Head of caudate nucleus (tissue), 42 donors: ENCODE results near the gene ZSCAN5C.
A peak's percentile ranks its signal among the peaks of the same experiment; 100 is the strongest.
"Not testable (repeated sequence)": the region's sequence is repeated elsewhere in the genome, so short reads cannot be mapped to it uniquely, and the experiment has no call there.

ENCODE experiments used
- DNase-seq, 42 donors: peaks; one replicate each; pipeline versions ENCODE4 v3.0.0 to v3.0.0-alpha.2; 2020 to 2021; ENCODE audit warnings: mixed read lengths in 7 of 42
- intact Hi-C: fragments of 100-400 bp; cut with DNase I; formaldehyde crosslinking; loops from one replicate; pipeline ENCODE4 v1.15.0; 2022

The ZSCAN5C gene

GRCh38 chr19:56201973-56202372 is at the start of gene ZSCAN5C:
TSS of gene ZSCAN5C (plus strand) at chr19:56202273. CDS start at chr19:56205914, 3,641 bp downstream.
- no peak for DNase-seq
- intact Hi-C loops = no loop called here

GRCh38 chr19:56152644-56153043 is 49.4 kb upstream of the ZSCAN5C start:
- intact Hi-C loops = no loop called here

GRCh38 chr19:56153507-56153906 is 48.6 kb upstream of the ZSCAN5C start:
- DNase-seq = no peak
- intact Hi-C loops = no loop called here

More at GRCh38 chr19:56152644-56153043, 49.4 kb upstream of the ZSCAN5C start:
- DNase-seq = no peak

- intact Hi-C loops = no loop called here
- DNase-seq = peak in 24 of 42 donors; percentile 13 to 64 (median 44)
These were observed 46.9 kb upstream of the ZSCAN5C start for GRCh38 chr19:56155124-56155687.

- no peak for DNase-seq
- intact Hi-C loops = no loop called here
These were observed 45.3 kb upstream of the ZSCAN5C start for GRCh38 chr19:56156768-56157167.

GRCh38 chr19:56158170-56158757 is 43.8 kb upstream of the ZSCAN5C start:
- no peak for DNase-seq
- intact Hi-C loops = no loop called here

- DNase-seq = no peak
- intact Hi-C loops = no loop called here
These were observed 43.0 kb upstream of the ZSCAN5C start for GRCh38 chr19:56159009-56159559.

- no peak for DNase-seq
- intact Hi-C loops = no loop called here
These were observed 42.3 kb upstream of the ZSCAN5C start for GRCh38 chr19:56159622-56160271.

GRCh38 chr19:56161534-56161933 is 40.5 kb upstream of the ZSCAN5C start:
- intact Hi-C loops = no loop called here
- DNase-seq = no peak

GRCh38 chr19:56162258-56162657 is 39.8 kb upstream of the ZSCAN5C start:
- peak in 6 of 42 donors; percentile 13 to 49 (median 25) for DNase-seq
- intact Hi-C loops = no loop called here

- intact Hi-C loops = no loop called here
- no peak for DNase-seq
These were observed 39.0 kb upstream of the ZSCAN5C start for GRCh38 chr19:56163097-56163496.

GRCh38 chr19:56167064-56167578 is 35.0 kb upstream of the ZSCAN5C start:
- intact Hi-C loops = no loop called here
- no peak for DNase-seq

- intact Hi-C loops = loop anchor here (5.0 kb wide), 1 partner anchor 93 kb away; no protein-coding TSS in a partner anchor
- DNase-seq = no peak
These were observed 31.8 kb upstream of the ZSCAN5C start for GRCh38 chr19:56170261-56170660.

GRCh38 chr19:56174086-56174485 is 28.0 kb upstream of the ZSCAN5C start:
- DNase-seq = peak in 4 of 42 donors; percentile 19 to 59 (median 35)
- intact Hi-C loops = loop anchor here (5.0 kb wide), 1 partner anchor 97 kb away; no protein-coding TSS in a partner anchor

- peak in 11 of 42 donors; percentile 15 to 67 (median 32) for DNase-seq
- intact Hi-C loops = loop anchor here (5.0 kb wide), 1 partner anchor 97 kb away; no protein-coding TSS in a partner anchor
These were observed 27.5 kb upstream of the ZSCAN5C start for GRCh38 chr19:56174550-56174949.

GRCh38 chr19:56175861-56176307 is 26.2 kb upstream of the ZSCAN5C start, which contains the start of gene GALP:
TSS of gene GALP (plus strand) at chr19:56176008. CDS start at chr19:56177109, 1,101 bp downstream.
- intact Hi-C loops, DNase-seq: not testable (repeated sequence)

GRCh38 chr19:56176310-56176709 is 25.8 kb upstream of the ZSCAN5C start:
- DNase-seq, intact Hi-C loops: not testable (repeated sequence)

GRCh38 chr19:56176881-56177280 is 25.2 kb upstream of the ZSCAN5C start:
- DNase-seq = no peak
- intact Hi-C loops = no loop called here

GRCh38 chr19:56177564-56178243 is 24.4 kb upstream of the ZSCAN5C start:
- no peak for DNase-seq
- intact Hi-C loops = no loop called here
